Measurements from ENCODE around the gene TRIM69.

TRIM69 gene

GRCh38 chr15:44808557-44808956, 72.2 kb downstream of the TRIM69 start:
- DNase-seq (ENCODE audit: low read depth in 2 of 2), result no peak

- DNase-seq (ENCODE audit: low read depth in 2 of 2), result no peak
Observed at GRCh38 chr15:44810237-44810636, 73.9 kb downstream of the TRIM69 start.

GRCh38 chr15:44811337-44811736, 75.0 kb downstream of the TRIM69 start:
- DNase-seq (ENCODE audit: low read depth in 2 of 2), result no peak

GRCh38 chr15:44812029-44812517, 75.7 kb downstream of the TRIM69 start:
- DNase-seq (ENCODE audit: low read depth in 2 of 2), result no peak

- no peak for DNase-seq (ENCODE audit: low read depth in 2 of 2)
Observed at GRCh38 chr15:44813231-44813630, 76.9 kb downstream of the TRIM69 start.
